Right lobe of liver (tissue), 6 donors: Measurements from ENCODE around the gene RBM28. TPM values are rescaled to one million over a fixed set of nuclear protein-coding genes. Genes with fewer than 3 reads are reported as not detected.
A peak's percentile ranks its signal among the peaks of the same experiment; 100 is the strongest.

Source experiments
- ATAC-seq, 4 donors: fragments of 200-7000 bp; cut with Tn5 transposase; one replicate each; pipeline ENCODE4 v1.9.1; 2020; ENCODE audit warnings: mild to moderate bottlenecking in 4 of 4, moderate library complexity in 4 of 4
- DNase-seq, 3 donors: peaks; one replicate each; pipeline ENCODE4 v3.0.0-alpha.2; 2020
- H3K27ac ChIP-seq, 3 donors: fragments of 200-600 bp; one replicate each; pipeline ENCODE4 v1.8.0; 2022
- H3K27me3 ChIP-seq, 2 donors: fragments of 200-600 bp; one replicate each; pipeline ENCODE4 v1.8.0; 2022
- H3K36me3 ChIP-seq, 4 donors: fragments of 200-600 bp; sonication (generic) in 1 of 4; one replicate each; pipeline versions ENCODE4 v1.5.1 to v1.8.0; 2017 to 2022; ENCODE audit warnings: control low read depth in 1 of 4
- H3K4me1 ChIP-seq, 4 donors: fragments of 200-600 bp; sonication (generic) in 1 of 4; one replicate each; pipeline versions ENCODE4 v1.5.1 to v1.8.0; 2017 to 2022; ENCODE audit warnings: control low read depth in 1 of 4
- H3K4me3 ChIP-seq, 3 donors: fragments of 200-600 bp; one replicate each; pipeline ENCODE4 v1.8.0; 2022
- H3K9me3 ChIP-seq, 4 donors: fragments of 200-600 bp; sonication (generic) in 1 of 4; one replicate each; pipeline versions ENCODE4 v1.5.1 to v1.8.0; 2017 to 2022; ENCODE audit warnings: control low read depth in 1 of 4
- POLR2A ChIP-seq: fragments of 450-650 bp; IDR thresholded peaks from one replicate; pipeline ENCODE4 v1.6.1; 2017; ENCODE audit warnings: antibody characterized with exemption, mild to moderate bottlenecking
- WGBS: methylation state at CpG from one replicate; pipeline ENCODE4 v1.1.6; 2018; ENCODE audit warnings: low coverage, low lambda C conversion rate; ENCODE audit not compliant: insufficient coverage; ENCODE audit errors: missing lambda C conversion rate; 5-methylcytosine and 5-hydroxymethylcytosine counted together
- intact Hi-C, 2 donors: fragments of 100-400 bp; cut with DNase I; formaldehyde crosslinking; loops; one replicate each; pipeline versions ENCODE4 v1.11.2 to v1.14.1; 2022
- total RNA-seq, 6 experiments: library from RNA; depleted of rRNA in 2 of 6; stranded (reverse); fragments of >200 nt in 2 of 6; fragmentation: NEBNext Ultra II Directional in 3 of 6; extraction: Animal tissue kit (Norgen Biotek cat#: 25700) in 3 of 6; gene quantifications; one replicate each; pipeline versions ENCODE4 v1.1.0 to v1.2.4, GENCODE V29; 2016 to 2023
- TF ChIP-seq, protein P1 (sequence below), 4 donors: fragments of 200-600 bp in 3 of 4; fragments of 450-650 bp in 1 of 4; IDR thresholded peaks; one replicate each; pipeline versions ENCODE4 v1.5.1 to v1.8.0; 2016 to 2022; ENCODE audit warnings: antibody characterized with exemption in 4 of 4, mild to moderate bottlenecking in 2 of 4
- donor health status: DM: no; HTN: yes; CAD: no.
- donor health status: DM: no; HTN: no; CAD: no.
- donor health status: DM: no; HTN: no; CAD: no.
- donor health status: DM: no; HTN: yes; CAD: no.
- donor health status: DM: no; HTN: yes; CAD: no.

Gene RBM28
- total RNA-seq, 6 experiments from 2014 or later = 9.0 to 17.4 (median 11.1) TPM

DNA sequence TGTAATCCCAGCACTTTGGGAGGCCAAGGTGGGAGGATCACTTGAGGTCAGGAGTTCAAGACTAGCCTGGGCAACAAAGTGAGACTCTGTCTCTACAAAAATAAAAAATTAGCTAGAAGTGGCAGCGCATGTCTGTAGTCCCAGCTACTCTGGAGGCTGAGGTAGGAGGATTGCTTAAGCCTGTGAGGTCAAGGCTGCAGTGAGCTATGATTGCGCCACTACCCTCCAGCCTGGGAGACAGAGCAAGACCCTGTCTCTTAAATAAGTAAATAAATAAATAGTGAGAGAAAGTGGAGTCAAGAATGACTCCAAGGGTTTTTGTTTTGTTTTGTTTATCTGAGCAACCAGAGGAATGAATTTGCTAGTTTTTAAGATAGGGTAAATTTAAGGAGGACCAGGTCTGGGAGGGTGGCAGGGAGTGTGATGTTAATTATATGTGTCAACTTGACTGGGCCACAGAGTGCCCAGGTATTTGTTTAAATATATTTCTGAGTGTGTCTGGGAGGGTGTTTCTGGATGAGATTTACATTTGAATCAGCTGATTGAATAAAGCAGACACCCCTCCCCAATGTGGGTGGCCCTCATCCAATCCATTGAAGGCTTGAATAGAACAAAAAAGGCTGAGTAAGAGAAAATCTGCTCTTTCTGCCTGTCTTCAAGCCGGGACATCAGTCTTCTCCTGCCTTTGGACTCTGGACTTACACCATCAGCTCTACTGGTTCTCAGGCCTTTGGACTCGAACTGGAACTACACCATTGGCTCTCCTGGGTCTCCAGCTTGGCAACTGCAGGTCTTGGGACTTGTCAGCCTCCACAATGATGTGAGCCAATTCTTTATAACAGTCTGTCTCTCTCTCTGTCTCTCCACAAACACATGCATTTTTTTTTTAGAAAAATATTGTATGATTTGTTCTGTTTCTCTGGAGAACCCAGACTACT, 42.5 kb upstream of the RBM28 start:
- 59% methylated on average over 3 of the region's 4 CpGs for WGBS
- intact Hi-C loops = loop anchor here (5.0 kb wide), 2 partner anchors 34 to 39 kb away; no protein-coding TSS in a partner anchor
- H3K36me3 ChIP-seq = no peaks in the 10 kb centered on the region
- H3K27ac ChIP-seq = no peak overlapping the region
- DNase-seq (no peak), ATAC-seq (no peak)
- no peak overlapping the region for H3K4me3 ChIP-seq
- no peaks in the 10 kb centered on the region for H3K4me1 ChIP-seq
- no peak for TF ChIP-seq POLR2A
- TF ChIP-seq, protein P1, sequence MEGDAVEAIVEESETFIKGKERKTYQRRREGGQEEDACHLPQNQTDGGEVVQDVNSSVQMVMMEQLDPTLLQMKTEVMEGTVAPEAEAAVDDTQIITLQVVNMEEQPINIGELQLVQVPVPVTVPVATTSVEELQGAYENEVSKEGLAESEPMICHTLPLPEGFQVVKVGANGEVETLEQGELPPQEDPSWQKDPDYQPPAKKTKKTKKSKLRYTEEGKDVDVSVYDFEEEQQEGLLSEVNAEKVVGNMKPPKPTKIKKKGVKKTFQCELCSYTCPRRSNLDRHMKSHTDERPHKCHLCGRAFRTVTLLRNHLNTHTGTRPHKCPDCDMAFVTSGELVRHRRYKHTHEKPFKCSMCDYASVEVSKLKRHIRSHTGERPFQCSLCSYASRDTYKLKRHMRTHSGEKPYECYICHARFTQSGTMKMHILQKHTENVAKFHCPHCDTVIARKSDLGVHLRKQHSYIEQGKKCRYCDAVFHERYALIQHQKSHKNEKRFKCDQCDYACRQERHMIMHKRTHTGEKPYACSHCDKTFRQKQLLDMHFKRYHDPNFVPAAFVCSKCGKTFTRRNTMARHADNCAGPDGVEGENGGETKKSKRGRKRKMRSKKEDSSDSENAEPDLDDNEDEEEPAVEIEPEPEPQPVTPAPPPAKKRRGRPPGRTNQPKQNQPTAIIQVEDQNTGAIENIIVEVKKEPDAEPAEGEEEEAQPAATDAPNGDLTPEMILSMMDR (IDR thresholded peaks at IDR 0.05) = no peak
- H3K27me3 ChIP-seq = no peaks in the 10 kb centered on the region
- H3K9me3 ChIP-seq = no peaks in the 10 kb centered on the region

DNA sequence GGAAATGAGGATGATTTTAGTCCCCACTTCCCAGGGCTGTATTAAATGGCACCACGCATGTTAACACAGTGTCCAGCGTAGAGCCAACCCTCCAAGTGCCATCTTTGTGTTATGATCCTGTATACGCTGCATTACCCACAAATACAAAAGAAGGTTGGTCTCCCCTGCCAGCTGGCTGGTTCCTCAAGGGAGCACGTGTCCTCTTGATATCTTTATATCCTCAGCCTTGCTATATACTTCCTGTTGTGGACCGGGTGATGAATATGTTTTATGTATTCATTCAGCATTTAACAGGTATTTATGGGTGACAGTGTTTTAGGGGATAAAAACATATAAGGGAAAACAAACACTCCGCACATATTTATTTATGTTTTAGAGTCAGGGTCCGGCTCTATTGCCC, 41.0 kb upstream of the RBM28 start:
- DNase-seq (no peak), ATAC-seq (no peak)
- no peaks in the 10 kb centered on the region for H3K4me1 ChIP-seq
- intact Hi-C loops = loop anchor here (5.0 kb wide), 2 partner anchors 32 to 37 kb away; no protein-coding TSS in a partner anchor
- WGBS = 68% methylated on average over 7 of the region's 7 CpGs
- TF ChIP-seq, protein P1 (IDR thresholded peaks at IDR 0.05) = no peak
- TF ChIP-seq POLR2A = no peak
- no peak overlapping the region for H3K4me3 ChIP-seq
- no peaks in the 10 kb centered on the region for H3K9me3 ChIP-seq
- no peak overlapping the region for H3K27ac ChIP-seq
- H3K36me3 ChIP-seq = no peaks in the 10 kb centered on the region
- no peaks in the 10 kb centered on the region for H3K27me3 ChIP-seq

DNA sequence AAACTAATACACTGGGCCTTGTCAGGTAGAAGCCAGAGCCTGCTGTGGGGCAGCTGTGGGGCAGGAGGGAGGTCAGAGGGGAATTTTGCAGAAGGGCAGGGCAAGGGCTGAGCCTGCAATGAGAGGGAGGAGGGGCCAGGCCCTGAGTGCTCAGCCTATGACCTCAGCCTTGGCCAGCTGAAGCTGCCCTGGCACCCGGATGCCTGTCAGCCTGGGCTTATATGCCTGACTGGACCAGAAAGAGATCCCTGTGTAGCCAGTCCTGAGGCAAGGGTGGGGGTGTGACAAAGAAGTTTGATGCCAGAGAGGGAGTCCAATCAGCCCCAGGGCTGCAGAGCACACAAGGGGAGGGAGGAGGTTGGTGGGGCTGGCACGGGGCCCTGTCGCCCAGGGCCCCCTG, 40.1 kb upstream of the RBM28 start:
- Histone ChIP-seq H3K36me3 (no peaks in the 10 kb centered on the region), H3K9me3 (no peaks in the 10 kb centered on the region), H3K4me1 (no peaks in the 10 kb centered on the region), H3K4me3 (no peak overlapping the region), H3K27ac (no peak overlapping the region), H3K27me3 (no peaks in the 10 kb centered on the region)
- DNase-seq (no peak), ATAC-seq (peak in 2 of 4 donors; percentile 51 to 76)
- TF ChIP-seq, protein P1 (IDR thresholded peaks at IDR 0.05) = no peak
- TF ChIP-seq POLR2A = no peak
- WGBS = 50% methylated on average over 1 of the region's 3 CpGs
- intact Hi-C loops = no loop called here

DNA sequence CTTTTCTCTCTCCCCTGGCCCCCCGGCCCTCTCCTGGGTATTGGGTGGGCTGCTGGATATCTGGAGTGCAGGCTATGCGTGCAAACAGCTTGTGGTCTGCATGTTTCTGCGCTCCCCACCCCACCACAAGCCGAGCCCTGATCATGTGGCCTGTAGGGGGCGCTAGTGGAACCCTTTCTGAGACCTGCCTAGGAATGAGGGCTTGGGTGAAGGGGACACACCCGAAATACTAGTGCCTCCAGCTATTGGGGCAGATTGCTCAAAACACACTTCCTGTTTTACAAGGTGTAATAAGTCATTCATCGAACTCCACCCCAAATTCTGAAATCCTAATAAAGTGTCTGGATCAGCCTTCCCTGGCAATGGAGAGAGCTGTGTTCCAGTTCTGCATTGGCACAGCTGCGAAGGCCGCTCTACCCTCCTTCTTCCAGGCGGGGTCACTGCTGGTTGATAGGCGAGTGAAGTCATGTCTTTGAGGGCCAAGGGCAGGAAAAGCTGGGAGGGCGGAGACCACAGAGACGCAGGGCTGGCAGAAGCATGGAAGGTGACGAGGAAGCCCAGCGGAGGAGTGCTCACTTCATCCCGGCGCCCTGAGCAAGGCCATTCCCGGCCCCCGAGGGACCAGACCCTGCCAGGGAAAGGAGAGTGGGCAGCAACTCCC, 37.6 kb upstream of the RBM28 start:
- TF ChIP-seq POLR2A = no peak
- TF ChIP-seq, protein P1 (IDR thresholded peaks at IDR 0.05) = peak in 3 of 4 donors; percentile 24 to 35 (median 28)
- DNase-seq (no peak), ATAC-seq (no peak)
- Histone ChIP-seq H3K36me3 (no peaks in the 10 kb centered on the region), H3K9me3 (no peaks in the 10 kb centered on the region), H3K4me3 (no peak overlapping the region), H3K27me3 (no peaks in the 10 kb centered on the region), H3K4me1 (no peaks in the 10 kb centered on the region), H3K27ac (no peak overlapping the region)
- intact Hi-C loops = no loop called here
- WGBS = 54% methylated on average over 12 of the region's 19 CpGs
